Activated naive CD8-positive, alpha-beta T cell treated with anti-CD3 and anti-CD28 coated beads, Interleukin-2, amount 50 U/mL, for 24 hours (primary cell): Measurements from ENCODE around the gene MMP24OS.
A peak's percentile ranks its signal among the peaks of the same experiment; 100 is the strongest.

ENCODE experiments used
- ATAC-seq: fragments of 150-1000 bp; cut with Tn5 transposase; one replicate; pipeline ENCODE4 v1.10.0; 2021
- DNase-seq: peaks from one replicate; pipeline ENCODE4 v3.0.0; 2021
- H3K27ac Mint-ChIP-seq: one replicate; pipeline ENCODE4 v1.8.0; 2021; ENCODE audit warnings: mild to moderate bottlenecking, mixed read lengths
- H3K27me3 Mint-ChIP-seq: one replicate; pipeline ENCODE4 v1.8.0; 2021; ENCODE audit warnings: mixed read lengths
- H3K36me3 Mint-ChIP-seq: one replicate; pipeline ENCODE4 v1.8.0; 2021; ENCODE audit warnings: low read depth, mixed read lengths
- H3K4me1 Mint-ChIP-seq: one replicate; pipeline ENCODE4 v1.8.0; 2021; ENCODE audit warnings: mixed read lengths
- H3K4me3 Mint-ChIP-seq: one replicate; pipeline ENCODE4 v1.8.0; 2021; ENCODE audit warnings: mild to moderate bottlenecking, moderate library complexity, mixed read lengths
- H3K9me3 Mint-ChIP-seq: one replicate; pipeline ENCODE4 v1.8.0; 2021; ENCODE audit warnings: mixed read lengths

The MMP24OS gene

GRCh38 chr20:35314816-35315631 is 37.1 kb upstream of the MMP24OS start:
- H3K4me1 Mint-ChIP-seq, result peaks cover 49% of the 10 kb centered on the region
- DNase-seq (no peak), ATAC-seq (no peak)
- no peaks in the 10 kb centered on the region for H3K9me3 Mint-ChIP-seq
- no peaks in the 10 kb centered on the region for H3K27me3 Mint-ChIP-seq
- H3K4me3 Mint-ChIP-seq, result no peak overlapping the region
- peak overlapping the region; percentile 44 for H3K27ac Mint-ChIP-seq
- H3K36me3 Mint-ChIP-seq, result peaks cover 12% of the 10 kb centered on the region

GRCh38 chr20:35312318-35312717 is 34.4 kb upstream of the MMP24OS start:
- H3K4me1 Mint-ChIP-seq, result peaks cover 44% of the 10 kb centered on the region
- no peak overlapping the region for H3K4me3 Mint-ChIP-seq
- H3K9me3 Mint-ChIP-seq, result no peaks in the 10 kb centered on the region
- no peaks in the 10 kb centered on the region for H3K27me3 Mint-ChIP-seq
- ATAC-seq, result peak; percentile 84
- DNase-seq, result no peak
- peak overlapping the region; percentile 50 for H3K27ac Mint-ChIP-seq
- peaks cover 15% of the 10 kb centered on the region for H3K36me3 Mint-ChIP-seq

- H3K9me3 Mint-ChIP-seq, result no peaks in the 10 kb centered on the region
- peaks cover 48% of the 10 kb centered on the region for H3K4me1 Mint-ChIP-seq
- DNase-seq, result no peak
- no peaks in the 10 kb centered on the region for H3K27me3 Mint-ChIP-seq
- no peak for ATAC-seq
- peak overlapping the region; percentile 50 for H3K27ac Mint-ChIP-seq
- H3K36me3 Mint-ChIP-seq, result peaks cover 15% of the 10 kb centered on the region
- no peak overlapping the region for H3K4me3 Mint-ChIP-seq
These were observed 33.9 kb upstream of the MMP24OS start for GRCh38 chr20:35311822-35312221.

GRCh38 chr20:35311409-35311808 is 33.5 kb upstream of the MMP24OS start:
- H3K36me3 Mint-ChIP-seq, result peaks cover 15% of the 10 kb centered on the region
- H3K27ac Mint-ChIP-seq, result peak overlapping the region; percentile 50
- H3K4me3 Mint-ChIP-seq, result no peak overlapping the region
- H3K27me3 Mint-ChIP-seq, result no peaks in the 10 kb centered on the region
- ATAC-seq (peak; percentile 65), DNase-seq (peak; percentile 77)
- no peaks in the 10 kb centered on the region for H3K9me3 Mint-ChIP-seq
- peaks cover 52% of the 10 kb centered on the region for H3K4me1 Mint-ChIP-seq

GRCh38 chr20:35307666-35308653 is 30.0 kb upstream of the MMP24OS start:
- DNase-seq, result no peak
- no peaks in the 10 kb centered on the region for H3K27me3 Mint-ChIP-seq
- H3K9me3 Mint-ChIP-seq, result no peaks in the 10 kb centered on the region
- no peak overlapping the region for H3K4me3 Mint-ChIP-seq
- peaks cover 14% of the 10 kb centered on the region for H3K36me3 Mint-ChIP-seq
- no peak for ATAC-seq
- no peak overlapping the region for H3K27ac Mint-ChIP-seq
- H3K4me1 Mint-ChIP-seq, result peaks cover 71% of the 10 kb centered on the region

DNA sequence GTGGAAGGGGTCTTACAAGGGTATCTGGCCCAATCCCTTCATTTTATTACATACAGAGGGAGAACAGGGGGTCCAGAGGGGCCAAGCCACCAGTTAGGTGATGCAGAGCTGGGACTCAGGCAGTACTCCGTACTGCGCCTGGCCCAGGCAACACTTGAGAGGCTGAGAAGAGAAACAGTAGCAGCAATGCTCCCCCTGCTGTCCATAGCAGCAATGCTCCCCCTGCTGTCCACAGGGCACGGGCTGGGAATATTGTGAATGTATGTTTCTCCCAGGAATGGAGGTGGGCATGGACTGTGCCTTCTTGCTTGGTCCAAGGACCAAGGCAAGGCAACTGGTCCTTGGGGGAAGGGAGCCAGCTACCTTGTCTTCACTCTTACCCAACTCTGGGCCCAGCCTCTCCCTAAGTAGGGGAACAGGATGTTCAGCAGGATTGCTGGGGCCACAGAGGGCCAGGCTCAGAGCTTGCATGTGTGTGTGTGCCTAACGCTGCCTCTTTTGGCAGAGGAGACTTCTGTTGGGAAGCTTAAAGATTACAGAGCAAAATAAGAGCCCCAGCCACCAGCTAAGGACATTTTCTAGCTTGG is 29.1 kb upstream of the MMP24OS start:
- ATAC-seq, result no peak
- no peaks in the 10 kb centered on the region for H3K9me3 Mint-ChIP-seq

GRCh38 chr20:35305682-35306556 is 28.0 kb upstream of the MMP24OS start:
- H3K27ac Mint-ChIP-seq, result peak overlapping the region; percentile 93

More for the DNA sequence above, 29.1 kb upstream of the MMP24OS start:
- Mint-ChIP-seq H3K27me3 (no peaks in the 10 kb centered on the region), H3K4me3 (no peak overlapping the region), H3K27ac (peak overlapping the region; percentile 93), H3K36me3 (peaks cover 8% of the 10 kb centered on the region), H3K4me1 (peaks cover 70% of the 10 kb centered on the region)
- DNase-seq, result no peak

DNA sequence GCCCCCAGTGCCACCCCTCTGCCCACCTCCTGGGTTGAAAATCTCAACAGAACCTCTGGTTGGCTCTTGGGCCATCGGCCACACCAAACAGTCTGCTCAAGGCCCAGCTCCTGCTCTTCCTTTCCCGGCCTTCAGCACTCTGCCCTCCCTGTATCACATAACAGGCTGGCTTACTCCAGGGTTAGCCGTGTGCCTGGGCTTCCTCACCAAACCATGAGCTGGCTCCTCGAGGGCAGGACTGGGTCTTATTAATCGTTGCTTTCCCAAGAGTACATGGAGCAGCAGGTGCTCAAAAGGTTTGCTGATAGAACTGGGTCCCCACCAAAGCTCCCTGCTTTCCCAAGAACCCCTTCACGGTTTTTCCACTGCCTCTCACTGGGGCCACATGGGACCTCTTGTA is 27.0 kb upstream of the MMP24OS start:
- Mint-ChIP-seq H3K4me1 (peaks cover 57% of the 10 kb centered on the region), H3K9me3 (no peaks in the 10 kb centered on the region), H3K4me3 (peak overlapping the region; percentile 64), H3K27ac (peak overlapping the region; percentile 93), H3K27me3 (no peaks in the 10 kb centered on the region), H3K36me3 (peaks cover 6% of the 10 kb centered on the region)
- DNase-seq (no peak), ATAC-seq (no peak)

More at GRCh38 chr20:35305682-35306556, 28.0 kb upstream of the MMP24OS start:
- H3K27me3 Mint-ChIP-seq, result no peaks in the 10 kb centered on the region
- H3K9me3 Mint-ChIP-seq, result no peaks in the 10 kb centered on the region
- DNase-seq (peak; percentile 80), ATAC-seq (peak; percentile 99)
- peak overlapping the region; percentile 68 for H3K4me3 Mint-ChIP-seq
- peaks cover 60% of the 10 kb centered on the region for H3K4me1 Mint-ChIP-seq
- H3K36me3 Mint-ChIP-seq, result peaks cover 8% of the 10 kb centered on the region

GRCh38 chr20:35303735-35304491 is 26.0 kb upstream of the MMP24OS start:
- DNase-seq, result peak; percentile 85
- Mint-ChIP-seq H3K9me3 (no peaks in the 10 kb centered on the region), H3K4me3 (peak overlapping the region; percentile 32), H3K27ac (peak overlapping the region; percentile 62), H3K36me3 (peaks cover 4% of the 10 kb centered on the region), H3K4me1 (peaks cover 57% of the 10 kb centered on the region), H3K27me3 (no peaks in the 10 kb centered on the region)
- ATAC-seq, result peak; percentile 56

DNA sequence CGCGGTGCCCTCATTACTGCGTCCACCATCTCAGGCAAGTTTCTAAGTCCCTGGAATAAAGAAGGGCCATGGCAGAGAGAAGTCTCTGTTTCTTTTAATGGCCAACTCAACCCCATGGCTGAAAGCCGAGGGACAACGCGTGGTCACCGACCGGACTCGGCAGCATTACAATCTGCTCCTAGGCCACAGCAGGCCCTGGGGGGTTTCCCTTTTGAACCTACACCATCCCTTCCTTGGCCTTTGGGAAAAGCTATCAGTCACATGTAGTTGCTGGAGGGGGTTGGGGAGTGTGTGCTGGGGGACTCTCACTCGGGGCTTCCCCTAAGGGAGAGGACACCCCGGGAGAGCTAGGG is 25.4 kb upstream of the MMP24OS start:
- H3K27ac Mint-ChIP-seq, result no peak overlapping the region
- no peaks in the 10 kb centered on the region for H3K27me3 Mint-ChIP-seq
- peak; percentile 1 for ATAC-seq
- no peaks in the 10 kb centered on the region for H3K9me3 Mint-ChIP-seq
- peaks cover 57% of the 10 kb centered on the region for H3K4me1 Mint-ChIP-seq
- no peak overlapping the region for H3K4me3 Mint-ChIP-seq
- no peak for DNase-seq
- H3K36me3 Mint-ChIP-seq, result peaks cover 4% of the 10 kb centered on the region

GRCh38 chr20:35302421-35303335 is 24.8 kb upstream of the MMP24OS start:
- Mint-ChIP-seq H3K36me3 (peaks cover 4% of the 10 kb centered on the region), H3K4me3 (no peak overlapping the region), H3K27me3 (no peaks in the 10 kb centered on the region), H3K27ac (no peak overlapping the region), H3K4me1 (peaks cover 54% of the 10 kb centered on the region), H3K9me3 (no peaks in the 10 kb centered on the region)
- ATAC-seq, result no peak
- no peak for DNase-seq

DNA sequence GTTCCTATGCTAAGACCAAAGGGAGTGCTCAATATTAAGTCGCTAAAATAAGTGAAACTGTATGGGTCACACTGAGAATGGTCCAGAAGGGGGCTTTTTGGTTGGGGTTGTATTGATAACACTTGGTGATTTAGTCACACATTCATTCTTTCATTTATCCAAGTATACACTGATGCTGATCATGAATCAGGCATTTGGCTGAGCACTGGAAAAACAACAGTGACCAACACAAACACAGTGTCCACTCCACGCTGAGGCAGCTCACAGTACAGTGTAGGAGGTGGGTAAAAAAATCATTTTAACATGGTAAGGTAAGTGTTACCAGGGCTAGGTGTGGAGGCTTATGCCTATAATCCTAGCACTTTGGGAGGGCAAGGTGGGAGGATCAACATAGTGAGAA is 23.5 kb upstream of the MMP24OS start:
- no peaks in the 10 kb centered on the region for H3K27me3 Mint-ChIP-seq
- H3K9me3 Mint-ChIP-seq, result no peaks in the 10 kb centered on the region
- no peak for ATAC-seq
- peaks cover 42% of the 10 kb centered on the region for H3K4me1 Mint-ChIP-seq
- H3K36me3 Mint-ChIP-seq, result peaks cover 4% of the 10 kb centered on the region
- no peak overlapping the region for H3K27ac Mint-ChIP-seq
- no peak for DNase-seq
- H3K4me3 Mint-ChIP-seq, result no peak overlapping the region
